Activated CD4-positive, CD25-positive, alpha-beta regulatory T cell (primary cell): ENCODE results near the gene SNIP1.
"Not testable (repeated sequence)": the region's sequence is repeated elsewhere in the genome, so short reads cannot be mapped to it uniquely, and the experiment has no call there.

ENCODE experiments used
- DNase-seq, 4 experiments: peaks; one replicate each; lab custom pipeline; 2025; lab: John Stamatoyannopoulos, UW

SNIP1 gene

GRCh38 chr1:37559080-37559479, 5.0 kb upstream of the SNIP1 start:
- DNase-seq = no peak

GRCh38 chr1:37558411-37558810, 4.3 kb upstream of the SNIP1 start:
- no peak for DNase-seq

- no peak for DNase-seq
Measured at GRCh38 chr1:37557402-37557801, 3.3 kb upstream of the SNIP1 start.

GRCh38 chr1:37556712-37557196, 2.7 kb upstream of the SNIP1 start, which contains the start of gene DNALI1:
DNALI1 (plus strand) TSS chr1:37556940; CDS start chr1:37556995, 55 bp downstream.
- no peak for DNase-seq

GRCh38 chr1:37553598-37553926, 531 bp downstream of the SNIP1 start:
- DNase-seq = no peak

- DNase-seq = no peak
Measured at GRCh38 chr1:37549341-37549740, 4.8 kb downstream of the SNIP1 start.

- DNase-seq = no peak
Measured at GRCh38 chr1:37545019-37545418, 9.1 kb downstream of the SNIP1 start.

- no peak for DNase-seq
Measured at GRCh38 chr1:37544530-37544929, 9.6 kb downstream of the SNIP1 start.

GRCh38 chr1:37540036-37540785, 13.9 kb downstream of the SNIP1 start:
- no peak for DNase-seq

- not testable (repeated sequence) for DNase-seq
Measured at GRCh38 chr1:37539154-37539553, 14.9 kb downstream of the SNIP1 start.

- DNase-seq = no peak
Measured at GRCh38 chr1:37537378-37537777, 16.7 kb downstream of the SNIP1 start.

GRCh38 chr1:37533317-37534093, 20.6 kb downstream of the SNIP1 start:
- no peak for DNase-seq

GRCh38 chr1:37532418-37533156, 21.5 kb downstream of the SNIP1 start:
- DNase-seq = not testable (repeated sequence)

GRCh38 chr1:37529888-37530287, 24.2 kb downstream of the SNIP1 start:
- DNase-seq = not testable (repeated sequence)

GRCh38 chr1:37519613-37520012, 34.5 kb downstream of the SNIP1 start:
- DNase-seq = no peak

- DNase-seq = peak in 1 of 4 experiments; percentile 15
Measured at GRCh38 chr1:37518929-37519328, 35.2 kb downstream of the SNIP1 start.

GRCh38 chr1:37518241-37518640, 35.9 kb downstream of the SNIP1 start:
- not testable (repeated sequence) for DNase-seq

- DNase-seq = no peak
Measured at GRCh38 chr1:37517569-37517968, 36.5 kb downstream of the SNIP1 start.

- no peak for DNase-seq
Measured at GRCh38 chr1:37515185-37516034, 38.7 kb downstream of the SNIP1 start.

GRCh38 chr1:37514350-37515184, 39.5 kb downstream of the SNIP1 start, which contains the start of gene MEAF6:
MEAF6 (minus strand) TSS chr1:37514766; CDS start chr1:37514746, 20 bp downstream.
- DNase-seq = peak; percentile 58 to 78 (median 70)
